ENCODE results near the gene PTGIR. TPM values are rescaled to one million over a fixed set of nuclear protein-coding genes. Genes with fewer than 3 reads are reported as not detected.

Gene PTGIR
- total RNA-seq, 1 experiment from 2014 or later, result 0.24 TPM

DNA sequence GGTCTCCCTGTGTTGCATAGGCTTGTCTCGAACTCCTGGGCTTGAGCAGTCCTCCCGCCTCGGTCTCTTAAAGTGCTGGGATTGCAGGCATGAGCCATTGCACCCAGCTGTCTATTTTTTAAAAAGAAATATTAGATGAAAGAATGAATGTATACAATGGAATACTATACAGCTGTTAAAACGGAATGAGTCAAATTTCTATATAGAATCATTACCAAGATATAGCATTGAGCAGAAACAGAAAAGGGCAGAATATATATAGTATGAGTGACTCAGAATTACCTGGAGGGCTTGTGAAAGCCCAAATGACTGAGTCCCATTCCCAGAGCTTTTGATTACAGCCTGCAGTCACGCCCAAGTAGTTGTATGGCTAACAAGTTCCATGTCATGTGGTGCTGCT lies 31.7 kb upstream of the PTGIR start:
- ATAC-seq (no peak), DNase-seq (ENCODE audit: low spot score) (no peak)
- no peak overlapping the region for H3K4me3 Mint-ChIP-seq
- CTCF ChIA-PET, result interaction anchor here (1.2 kb wide), 1 partner anchor 85 kb away, joined by 4 read pairs; no protein-coding TSS in a partner anchor
- peaks cover 56% of the 10 kb centered on the region for H3K27me3 Mint-ChIP-seq (ENCODE audit: low read depth)
- H3K9me3 Mint-ChIP-seq, result no peaks in the 10 kb centered on the region; the same call in 1 of the 2 replicates
- TF ChIP-seq, protein P1, sequence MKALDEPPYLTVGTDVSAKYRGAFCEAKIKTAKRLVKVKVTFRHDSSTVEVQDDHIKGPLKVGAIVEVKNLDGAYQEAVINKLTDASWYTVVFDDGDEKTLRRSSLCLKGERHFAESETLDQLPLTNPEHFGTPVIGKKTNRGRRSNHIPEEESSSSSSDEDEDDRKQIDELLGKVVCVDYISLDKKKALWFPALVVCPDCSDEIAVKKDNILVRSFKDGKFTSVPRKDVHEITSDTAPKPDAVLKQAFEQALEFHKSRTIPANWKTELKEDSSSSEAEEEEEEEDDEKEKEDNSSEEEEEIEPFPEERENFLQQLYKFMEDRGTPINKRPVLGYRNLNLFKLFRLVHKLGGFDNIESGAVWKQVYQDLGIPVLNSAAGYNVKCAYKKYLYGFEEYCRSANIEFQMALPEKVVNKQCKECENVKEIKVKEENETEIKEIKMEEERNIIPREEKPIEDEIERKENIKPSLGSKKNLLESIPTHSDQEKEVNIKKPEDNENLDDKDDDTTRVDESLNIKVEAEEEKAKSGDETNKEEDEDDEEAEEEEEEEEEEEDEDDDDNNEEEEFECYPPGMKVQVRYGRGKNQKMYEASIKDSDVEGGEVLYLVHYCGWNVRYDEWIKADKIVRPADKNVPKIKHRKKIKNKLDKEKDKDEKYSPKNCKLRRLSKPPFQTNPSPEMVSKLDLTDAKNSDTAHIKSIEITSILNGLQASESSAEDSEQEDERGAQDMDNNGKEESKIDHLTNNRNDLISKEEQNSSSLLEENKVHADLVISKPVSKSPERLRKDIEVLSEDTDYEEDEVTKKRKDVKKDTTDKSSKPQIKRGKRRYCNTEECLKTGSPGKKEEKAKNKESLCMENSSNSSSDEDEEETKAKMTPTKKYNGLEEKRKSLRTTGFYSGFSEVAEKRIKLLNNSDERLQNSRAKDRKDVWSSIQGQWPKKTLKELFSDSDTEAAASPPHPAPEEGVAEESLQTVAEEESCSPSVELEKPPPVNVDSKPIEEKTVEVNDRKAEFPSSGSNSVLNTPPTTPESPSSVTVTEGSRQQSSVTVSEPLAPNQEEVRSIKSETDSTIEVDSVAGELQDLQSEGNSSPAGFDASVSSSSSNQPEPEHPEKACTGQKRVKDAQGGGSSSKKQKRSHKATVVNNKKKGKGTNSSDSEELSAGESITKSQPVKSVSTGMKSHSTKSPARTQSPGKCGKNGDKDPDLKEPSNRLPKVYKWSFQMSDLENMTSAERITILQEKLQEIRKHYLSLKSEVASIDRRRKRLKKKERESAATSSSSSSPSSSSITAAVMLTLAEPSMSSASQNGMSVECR (CRISPR knock-in tag; IDR thresholded peaks at IDR 0.05; ENCODE audit: borderline replicate concordance), result no peak
- TF ChIP-seq FOXP1 (CRISPR knock-in tag; IDR thresholded peaks at IDR 0.05; ENCODE audit: borderline replicate concordance) (no peak), ZNF423 (CRISPR knock-in tag; IDR thresholded peaks at IDR 0.05) (no peak), GRHL2 (CRISPR knock-in tag; IDR thresholded peaks at IDR 0.05; ENCODE audit: insufficient replicate concordance, severe bottlenecking) (no peak), CREB1 (CRISPR knock-in tag; IDR thresholded peaks at IDR 0.05) (no peak), NR3C1 (CRISPR knock-in tag; conservative IDR thresholded peaks at IDR 0.05; ENCODE audit: low read depth) (no peak), ZNF671 (CRISPR knock-in tag; IDR thresholded peaks at IDR 0.05) (no peak), CBFB (CRISPR knock-in tag; IDR thresholded peaks at IDR 0.05; ENCODE audit: low read depth) (no peak), TEAD4 (CRISPR knock-in tag; IDR thresholded peaks at IDR 0.05) (no peak), OVOL2 (CRISPR knock-in tag; IDR thresholded peaks at IDR 0.05; ENCODE audit: borderline replicate concordance) (no peak), NFYB (CRISPR knock-in tag; conservative IDR thresholded peaks at IDR 0.05; ENCODE audit: low read depth) (no peak), PRRX2 (CRISPR knock-in tag; IDR thresholded peaks at IDR 0.05) (no peak), MYBL2 (CRISPR knock-in tag; IDR thresholded peaks at IDR 0.05) (no peak), JAZF1 (CRISPR knock-in tag; IDR thresholded peaks at IDR 0.05) (no peak)
- TF ChIP-seq, protein P2, sequence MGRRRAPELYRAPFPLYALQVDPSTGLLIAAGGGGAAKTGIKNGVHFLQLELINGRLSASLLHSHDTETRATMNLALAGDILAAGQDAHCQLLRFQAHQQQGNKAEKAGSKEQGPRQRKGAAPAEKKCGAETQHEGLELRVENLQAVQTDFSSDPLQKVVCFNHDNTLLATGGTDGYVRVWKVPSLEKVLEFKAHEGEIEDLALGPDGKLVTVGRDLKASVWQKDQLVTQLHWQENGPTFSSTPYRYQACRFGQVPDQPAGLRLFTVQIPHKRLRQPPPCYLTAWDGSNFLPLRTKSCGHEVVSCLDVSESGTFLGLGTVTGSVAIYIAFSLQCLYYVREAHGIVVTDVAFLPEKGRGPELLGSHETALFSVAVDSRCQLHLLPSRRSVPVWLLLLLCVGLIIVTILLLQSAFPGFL (CRISPR knock-in tag; IDR thresholded peaks at IDR 0.05; ENCODE audit: borderline replicate concordance), result no peak
- TF ChIP-seq, protein P3, sequence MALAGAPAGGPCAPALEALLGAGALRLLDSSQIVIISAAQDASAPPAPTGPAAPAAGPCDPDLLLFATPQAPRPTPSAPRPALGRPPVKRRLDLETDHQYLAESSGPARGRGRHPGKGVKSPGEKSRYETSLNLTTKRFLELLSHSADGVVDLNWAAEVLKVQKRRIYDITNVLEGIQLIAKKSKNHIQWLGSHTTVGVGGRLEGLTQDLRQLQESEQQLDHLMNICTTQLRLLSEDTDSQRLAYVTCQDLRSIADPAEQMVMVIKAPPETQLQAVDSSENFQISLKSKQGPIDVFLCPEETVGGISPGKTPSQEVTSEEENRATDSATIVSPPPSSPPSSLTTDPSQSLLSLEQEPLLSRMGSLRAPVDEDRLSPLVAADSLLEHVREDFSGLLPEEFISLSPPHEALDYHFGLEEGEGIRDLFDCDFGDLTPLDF (CRISPR knock-in tag; IDR thresholded peaks at IDR 0.05), result no peak
- TF ChIP-seq, protein P4, sequence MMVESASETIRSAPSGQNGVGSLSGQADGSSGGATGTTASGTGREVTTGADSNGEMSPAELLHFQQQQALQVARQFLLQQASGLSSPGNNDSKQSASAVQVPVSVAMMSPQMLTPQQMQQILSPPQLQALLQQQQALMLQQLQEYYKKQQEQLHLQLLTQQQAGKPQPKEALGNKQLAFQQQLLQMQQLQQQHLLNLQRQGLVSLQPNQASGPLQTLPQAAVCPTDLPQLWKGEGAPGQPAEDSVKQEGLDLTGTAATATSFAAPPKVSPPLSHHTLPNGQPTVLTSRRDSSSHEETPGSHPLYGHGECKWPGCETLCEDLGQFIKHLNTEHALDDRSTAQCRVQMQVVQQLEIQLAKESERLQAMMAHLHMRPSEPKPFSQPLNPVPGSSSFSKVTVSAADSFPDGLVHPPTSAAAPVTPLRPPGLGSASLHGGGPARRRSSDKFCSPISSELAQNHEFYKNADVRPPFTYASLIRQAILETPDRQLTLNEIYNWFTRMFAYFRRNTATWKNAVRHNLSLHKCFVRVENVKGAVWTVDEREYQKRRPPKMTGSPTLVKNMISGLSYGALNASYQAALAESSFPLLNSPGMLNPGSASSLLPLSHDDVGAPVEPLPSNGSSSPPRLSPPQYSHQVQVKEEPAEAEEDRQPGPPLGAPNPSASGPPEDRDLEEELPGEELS (CRISPR knock-in tag; IDR thresholded peaks at IDR 0.05), result no peak
- TF ChIP-seq, protein P5, sequence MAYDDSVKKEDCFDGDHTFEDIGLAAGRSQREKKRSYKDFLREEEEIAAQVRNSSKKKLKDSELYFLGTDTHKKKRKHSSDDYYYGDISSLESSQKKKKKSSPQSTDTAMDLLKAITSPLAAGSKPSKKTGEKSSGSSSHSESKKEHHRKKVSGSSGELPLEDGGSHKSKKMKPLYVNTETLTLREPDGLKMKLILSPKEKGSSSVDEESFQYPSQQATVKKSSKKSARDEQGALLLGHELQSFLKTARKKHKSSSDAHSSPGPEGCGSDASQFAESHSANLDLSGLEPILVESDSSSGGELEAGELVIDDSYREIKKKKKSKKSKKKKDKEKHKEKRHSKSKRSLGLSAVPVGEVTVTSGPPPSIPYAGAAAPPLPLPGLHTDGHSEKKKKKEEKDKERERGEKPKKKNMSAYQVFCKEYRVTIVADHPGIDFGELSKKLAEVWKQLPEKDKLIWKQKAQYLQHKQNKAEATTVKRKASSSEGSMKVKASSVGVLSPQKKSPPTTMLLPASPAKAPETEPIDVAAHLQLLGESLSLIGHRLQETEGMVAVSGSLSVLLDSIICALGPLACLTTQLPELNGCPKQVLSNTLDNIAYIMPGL (CRISPR knock-in tag; IDR thresholded peaks at IDR 0.05), result no peak
- TF ChIP-seq, protein P6, sequence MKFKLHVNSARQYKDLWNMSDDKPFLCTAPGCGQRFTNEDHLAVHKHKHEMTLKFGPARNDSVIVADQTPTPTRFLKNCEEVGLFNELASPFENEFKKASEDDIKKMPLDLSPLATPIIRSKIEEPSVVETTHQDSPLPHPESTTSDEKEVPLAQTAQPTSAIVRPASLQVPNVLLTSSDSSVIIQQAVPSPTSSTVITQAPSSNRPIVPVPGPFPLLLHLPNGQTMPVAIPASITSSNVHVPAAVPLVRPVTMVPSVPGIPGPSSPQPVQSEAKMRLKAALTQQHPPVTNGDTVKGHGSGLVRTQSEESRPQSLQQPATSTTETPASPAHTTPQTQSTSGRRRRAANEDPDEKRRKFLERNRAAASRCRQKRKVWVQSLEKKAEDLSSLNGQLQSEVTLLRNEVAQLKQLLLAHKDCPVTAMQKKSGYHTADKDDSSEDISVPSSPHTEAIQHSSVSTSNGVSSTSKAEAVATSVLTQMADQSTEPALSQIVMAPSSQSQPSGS (CRISPR knock-in tag; IDR thresholded peaks at IDR 0.05; ENCODE audit: borderline replicate concordance, low read depth), result no peak
- POLR2A ChIA-PET, result no interaction called here
- no peaks in the 10 kb centered on the region for H3K36me3 Mint-ChIP-seq
- H3K4me1 Mint-ChIP-seq, result peaks cover 26% of the 10 kb centered on the region
- H3K27ac Mint-ChIP-seq, result no peak overlapping the region
